Stimulated activated effector memory CD8-positive, alpha-beta T cell treated with anti-CD3 and anti-CD28 coated beads, Interleukin-12 subunit alpha, Interleukin-12 subunit beta, amount 100 ng/mL, for 72 hours (primary cell): ENCODE data around the gene ELF5.

ENCODE experiments used
- ATAC-seq: fragments of 150-1000 bp; cut with Tn5 transposase; 2 replicates; pipeline ENCODE4 v1.10.0; 2021
- DNase-seq, 2 donors: peaks; one replicate each; pipeline ENCODE4 v3.0.0; 2021 to 2022; ENCODE audit warnings: low spot score in 2 of 2
- H3K27ac Mint-ChIP-seq: one replicate; pipeline ENCODE4 v1.8.0; 2022; ENCODE audit warnings: mild to moderate bottlenecking, mixed read lengths
- H3K36me3 Mint-ChIP-seq: one replicate; pipeline ENCODE4 v1.8.0; 2022; ENCODE audit warnings: mild to moderate bottlenecking, mixed read lengths
- H3K4me1 Mint-ChIP-seq: one replicate; pipeline ENCODE4 v1.8.0; 2022; ENCODE audit warnings: mixed read lengths
- H3K4me3 Mint-ChIP-seq: one replicate; pipeline ENCODE4 v1.8.0; 2022; ENCODE audit warnings: mild to moderate bottlenecking, mixed read lengths
- H3K9me3 Mint-ChIP-seq: one replicate; pipeline ENCODE4 v1.8.0; 2022; ENCODE audit warnings: mixed read lengths

Gene ELF5

DNA sequence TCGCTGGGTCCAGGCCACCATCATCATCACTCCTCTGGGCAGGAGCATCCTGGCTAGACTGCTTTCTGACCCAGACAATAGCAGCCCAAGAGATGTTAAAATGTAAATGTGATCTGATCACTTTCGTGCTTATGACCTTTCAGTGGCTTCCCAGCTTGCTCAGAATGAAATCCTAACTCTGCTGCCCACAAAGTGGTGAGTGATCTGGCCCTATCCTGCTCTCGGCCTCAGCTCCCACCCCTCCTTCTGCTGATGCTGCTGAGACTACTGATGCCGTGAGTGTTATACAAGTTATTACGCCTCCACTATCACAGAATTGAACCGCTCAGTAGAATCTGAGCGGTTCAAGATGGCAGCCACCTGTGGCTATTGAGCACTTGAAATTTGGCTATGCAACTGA lies 26.2 kb downstream of the ELF5 start:
- Mint-ChIP-seq H3K4me3 (no peak overlapping the region), H3K27ac (no peak overlapping the region), H3K4me1 (no peaks in the 10 kb centered on the region), H3K9me3 (no peaks in the 10 kb centered on the region), H3K36me3 (no peaks in the 10 kb centered on the region)
- ATAC-seq (peak; percentile 74), DNase-seq (no peak)

DNA sequence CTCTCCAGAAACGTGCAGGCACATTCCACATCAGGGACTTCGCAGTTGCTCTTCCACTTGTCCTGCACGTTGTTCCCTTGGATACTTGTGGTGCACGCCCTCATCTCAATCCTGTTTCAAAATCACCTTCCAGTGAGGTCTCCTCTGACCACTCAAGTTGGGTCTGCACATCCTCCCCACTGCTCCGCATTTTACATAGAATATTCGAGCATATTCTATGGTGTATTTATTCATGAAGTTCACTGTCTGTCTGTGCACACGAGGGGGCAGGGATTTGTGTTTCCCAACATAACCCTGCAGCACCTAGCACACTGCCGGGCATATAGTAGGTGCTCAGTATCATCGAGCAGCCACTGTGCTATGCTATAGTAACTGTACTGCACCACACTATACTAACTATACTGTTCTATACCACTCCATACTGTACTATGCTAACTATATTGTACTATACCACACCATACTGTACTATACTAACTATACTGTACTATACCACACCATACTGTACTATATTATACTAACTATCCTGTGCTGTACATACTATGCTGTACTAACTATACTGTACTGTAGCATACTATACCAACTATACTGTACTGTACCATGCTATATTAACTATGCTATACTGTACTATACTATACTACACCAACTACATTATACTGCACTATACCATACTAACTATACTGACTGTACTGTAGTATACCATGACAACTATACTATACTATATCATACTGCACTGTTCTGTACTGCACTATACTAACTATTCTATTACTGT lies 30.3 kb downstream of the ELF5 start:
- peak; percentile 42 for ATAC-seq
- no peak overlapping the region for H3K4me3 Mint-ChIP-seq
- no peaks in the 10 kb centered on the region for H3K9me3 Mint-ChIP-seq
- H3K27ac Mint-ChIP-seq = no peak overlapping the region
- no peak for DNase-seq
- H3K36me3 Mint-ChIP-seq = no peaks in the 10 kb centered on the region
- H3K4me1 Mint-ChIP-seq = no peaks in the 10 kb centered on the region

DNA sequence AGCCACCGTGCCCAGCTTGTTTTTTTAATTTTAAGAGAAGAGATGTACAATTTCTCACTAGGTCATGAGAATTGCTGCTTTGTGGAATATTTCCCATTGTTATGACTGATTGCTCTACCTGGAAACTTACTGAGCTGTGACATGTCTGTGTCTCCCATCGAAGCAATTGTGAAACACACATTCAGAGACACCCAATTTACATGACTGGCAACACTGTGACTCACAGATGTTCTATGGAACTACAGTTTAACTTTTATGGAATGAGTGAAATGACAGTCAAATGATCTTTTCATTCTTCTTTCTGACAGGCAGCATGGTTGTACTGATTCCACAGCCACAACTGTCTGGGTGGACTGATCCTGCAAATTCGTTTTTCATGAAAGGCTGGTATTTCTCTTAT lies 32.3 kb downstream of the ELF5 start:
- DNase-seq (no peak), ATAC-seq (no peak)
- Mint-ChIP-seq H3K9me3 (no peaks in the 10 kb centered on the region), H3K36me3 (no peaks in the 10 kb centered on the region), H3K4me1 (no peaks in the 10 kb centered on the region), H3K27ac (no peak overlapping the region), H3K4me3 (no peak overlapping the region)

DNA sequence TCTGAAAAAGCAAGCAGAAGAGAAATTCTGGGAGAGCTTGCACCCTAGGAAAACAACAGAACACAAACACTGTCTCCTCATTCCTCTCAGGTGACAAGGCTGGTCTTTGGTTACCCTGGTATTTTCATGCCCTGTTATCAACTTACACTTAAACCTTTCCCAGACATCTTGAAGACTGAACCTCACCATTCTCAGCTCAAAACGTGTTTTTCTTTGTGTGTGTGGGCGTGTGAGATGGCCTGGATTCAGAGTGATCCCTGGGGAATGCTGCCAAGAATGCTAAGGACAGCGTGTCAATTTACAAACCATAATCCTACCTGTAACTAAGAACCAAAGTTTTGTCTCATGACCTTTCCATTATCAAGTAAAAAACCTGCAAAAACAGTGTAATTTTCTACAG lies 33.3 kb downstream of the ELF5 start:
- no peaks in the 10 kb centered on the region for H3K36me3 Mint-ChIP-seq
- DNase-seq (no peak), ATAC-seq (no peak)
- no peak overlapping the region for H3K27ac Mint-ChIP-seq
- no peak overlapping the region for H3K4me3 Mint-ChIP-seq
- no peaks in the 10 kb centered on the region for H3K9me3 Mint-ChIP-seq
- no peaks in the 10 kb centered on the region for H3K4me1 Mint-ChIP-seq

DNA sequence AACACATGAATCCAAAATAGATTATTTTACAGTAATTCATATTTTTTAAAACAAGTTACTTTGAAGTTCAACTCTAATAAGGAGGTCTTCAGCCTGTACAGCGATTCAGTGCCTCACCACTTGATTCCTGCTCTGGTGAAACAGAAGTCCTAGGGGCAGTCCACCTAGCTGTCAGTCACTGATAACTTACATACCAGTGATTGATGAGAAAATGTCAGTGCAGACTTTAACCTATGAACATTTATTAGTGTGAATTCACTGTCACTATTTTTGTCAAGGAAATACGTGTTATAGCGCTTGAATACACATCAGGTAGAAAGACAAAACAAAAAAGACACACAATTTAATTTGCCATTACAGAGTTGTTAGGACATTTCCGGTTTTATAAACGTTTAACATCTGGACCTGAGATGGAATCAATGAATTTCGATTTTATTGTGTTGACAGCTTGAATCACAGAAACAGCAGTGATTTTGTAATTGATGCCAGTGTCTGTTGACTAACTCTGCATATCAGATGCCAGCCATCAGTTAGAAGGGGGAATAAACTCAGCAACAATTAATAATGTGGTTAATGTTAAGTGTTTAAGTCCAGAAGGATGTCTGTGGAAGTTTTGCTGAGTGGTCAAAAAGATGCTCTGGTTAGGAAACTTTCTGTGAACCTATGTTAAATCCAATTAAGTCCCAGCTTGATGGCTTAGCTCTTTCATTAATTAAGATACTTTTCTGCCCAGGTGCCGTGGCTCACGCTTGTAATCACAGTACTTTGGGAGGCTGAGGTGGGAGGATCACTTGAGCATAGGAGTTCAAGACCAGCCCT lies 34.5 kb downstream of the ELF5 start:
- Mint-ChIP-seq H3K36me3 (no peaks in the 10 kb centered on the region), H3K4me1 (no peaks in the 10 kb centered on the region), H3K4me3 (no peak overlapping the region), H3K9me3 (no peaks in the 10 kb centered on the region), H3K27ac (no peak overlapping the region)
- DNase-seq (no peak), ATAC-seq (no peak)

DNA sequence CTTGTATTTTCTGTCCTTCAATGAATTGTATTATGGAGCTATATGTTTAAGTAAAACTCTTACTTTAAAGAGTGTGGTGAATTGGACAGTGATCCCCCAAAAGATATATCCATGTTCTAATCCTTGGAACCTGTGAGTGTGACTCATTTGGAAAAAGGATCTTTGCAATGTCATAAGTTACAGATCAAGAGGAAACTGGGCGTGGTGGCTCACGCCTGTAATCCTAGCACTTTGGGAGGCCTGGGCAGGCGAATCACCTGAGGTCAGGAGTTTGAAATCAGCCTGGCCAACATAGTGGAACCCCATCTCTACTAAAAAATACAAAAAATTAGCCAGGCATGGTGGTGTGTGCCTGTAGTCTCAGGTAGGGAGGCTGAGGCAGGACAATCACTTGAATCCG lies 36.7 kb downstream of the ELF5 start:
- Mint-ChIP-seq H3K9me3 (no peaks in the 10 kb centered on the region), H3K27ac (no peak overlapping the region)
- DNase-seq = no peak

DNA sequence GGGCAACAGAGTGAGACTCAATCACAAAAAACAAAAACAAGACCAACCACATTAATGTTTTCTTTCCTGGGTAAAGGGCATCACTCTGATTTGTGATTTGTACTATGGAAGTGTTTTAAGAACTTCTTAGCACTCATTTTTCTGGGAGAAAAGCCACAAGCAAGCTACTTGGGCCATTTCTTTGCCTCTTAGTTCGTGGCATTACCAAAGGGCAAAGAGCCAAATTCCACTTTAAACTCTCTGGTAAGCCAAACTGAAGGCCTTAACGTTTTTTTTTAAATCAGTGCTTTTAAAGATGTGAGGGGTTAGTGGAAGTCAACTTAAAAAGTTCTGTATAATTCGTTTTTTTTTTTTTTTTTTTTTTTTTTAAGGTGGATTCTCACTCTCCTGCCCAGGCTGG lies 37.9 kb downstream of the ELF5 start:
- Mint-ChIP-seq H3K4me3 (no peak overlapping the region), H3K4me1 (no peaks in the 10 kb centered on the region), H3K27ac (no peak overlapping the region), H3K36me3 (peaks cover 23% of the 10 kb centered on the region), H3K9me3 (no peaks in the 10 kb centered on the region)
- DNase-seq (no peak), ATAC-seq (no peak)

More for the DNA sequence above, 36.7 kb downstream of the ELF5 start:
- no peak for ATAC-seq
- peaks cover 11% of the 10 kb centered on the region for H3K36me3 Mint-ChIP-seq
- no peak overlapping the region for H3K4me3 Mint-ChIP-seq
- H3K4me1 Mint-ChIP-seq = no peaks in the 10 kb centered on the region

DNA sequence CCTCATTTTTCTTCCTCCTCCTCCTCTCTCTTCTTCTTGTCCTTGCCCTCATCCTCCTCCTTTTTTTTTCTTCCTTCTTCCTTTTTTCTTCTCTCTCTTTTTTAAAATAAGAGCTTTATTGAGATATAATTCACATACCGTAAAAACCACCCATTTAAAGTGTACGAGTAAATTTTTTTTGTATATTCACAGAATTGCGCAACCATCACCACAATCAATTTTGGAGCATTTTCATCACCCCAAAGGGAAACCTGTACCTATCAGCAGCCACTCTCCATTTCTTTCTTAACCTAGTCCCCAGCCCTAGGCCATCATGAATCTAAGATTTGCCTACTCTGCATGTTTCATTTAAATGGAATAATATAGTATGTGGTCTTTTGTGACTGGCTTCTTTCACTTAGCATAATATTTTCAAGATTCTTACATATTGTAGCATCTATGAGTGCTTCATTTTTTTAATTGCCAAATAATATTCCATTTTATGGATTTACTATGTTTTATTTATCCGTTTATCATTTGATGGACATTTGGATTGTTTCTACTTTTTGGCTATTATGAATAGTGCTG lies 39.9 kb downstream of the ELF5 start:
- Mint-ChIP-seq H3K36me3 (peaks cover 30% of the 10 kb centered on the region), H3K4me1 (no peaks in the 10 kb centered on the region), H3K9me3 (no peaks in the 10 kb centered on the region), H3K27ac (no peak overlapping the region), H3K4me3 (no peak overlapping the region)
- ATAC-seq = no peak
- no peak for DNase-seq

DNA sequence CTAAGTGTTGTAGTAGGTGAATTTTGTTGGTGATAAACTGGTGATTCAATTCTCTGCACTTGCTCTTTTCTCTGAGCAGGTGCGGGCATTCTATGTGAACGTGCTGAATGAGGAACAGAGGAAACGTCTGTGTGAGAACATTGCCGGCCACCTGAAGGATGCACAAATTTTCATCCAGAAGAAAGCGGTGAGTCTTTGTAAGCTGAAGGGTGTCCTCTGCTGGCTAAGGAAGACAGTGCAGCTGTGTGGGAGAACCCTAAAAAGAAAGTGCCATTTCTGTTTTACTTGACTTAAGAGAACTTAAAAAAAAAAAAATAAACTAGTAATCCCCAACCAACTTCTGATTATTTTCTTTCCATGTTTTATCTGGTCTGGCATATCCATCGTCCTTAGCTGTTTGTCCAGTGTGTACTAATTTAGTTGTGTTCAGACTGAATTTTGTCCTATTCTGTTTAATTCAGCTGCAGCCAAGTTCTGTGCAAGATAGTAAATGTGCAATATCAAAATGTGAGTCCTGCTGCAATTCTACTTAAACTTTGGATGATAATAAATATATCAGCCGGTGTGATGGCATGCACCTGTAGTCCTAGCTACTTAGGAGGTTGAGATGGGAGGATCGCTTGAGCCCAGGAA lies 45.3 kb downstream of the ELF5 start:
- peaks cover 60% of the 10 kb centered on the region for H3K36me3 Mint-ChIP-seq
- ATAC-seq = no peak
- no peak overlapping the region for H3K4me3 Mint-ChIP-seq
- peak in 1 of 2 donors; percentile 61 for DNase-seq
- no peak overlapping the region for H3K27ac Mint-ChIP-seq
- H3K9me3 Mint-ChIP-seq = peaks cover 5% of the 10 kb centered on the region
- no peaks in the 10 kb centered on the region for H3K4me1 Mint-ChIP-seq

DNA sequence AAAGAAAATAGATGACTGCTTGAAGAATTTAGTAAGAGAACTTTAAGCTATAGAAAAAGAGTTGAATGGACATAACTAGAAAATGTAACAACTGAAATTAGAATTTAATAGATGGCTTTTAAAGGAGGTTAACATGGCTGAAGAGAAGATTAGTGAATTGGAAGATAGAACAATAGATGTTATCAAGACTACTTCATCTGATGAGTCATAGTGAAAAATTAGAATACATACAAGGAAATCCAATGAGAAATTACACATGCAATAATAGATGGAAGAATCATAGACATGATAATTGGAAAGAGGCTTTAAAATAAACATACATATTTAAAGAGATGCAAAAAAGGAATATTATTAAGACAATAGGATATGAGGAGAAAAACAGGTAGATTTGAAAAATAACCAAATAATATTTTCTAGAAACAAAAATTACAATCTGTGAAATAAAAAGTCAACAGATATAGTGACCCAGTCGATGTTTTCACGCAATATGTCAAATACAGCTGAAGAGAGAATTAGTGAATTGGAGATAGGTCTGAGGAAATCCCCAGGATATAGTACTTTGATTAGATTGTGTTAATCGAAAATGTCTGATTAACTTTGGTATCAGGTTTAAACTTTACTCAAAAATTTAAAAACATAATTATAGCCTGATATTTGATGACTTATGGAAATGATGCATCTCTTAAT lies 46.6 kb downstream of the ELF5 start:
- DNase-seq (no peak), ATAC-seq (no peak)
- H3K9me3 Mint-ChIP-seq = peaks cover 5% of the 10 kb centered on the region
- peaks cover 63% of the 10 kb centered on the region for H3K36me3 Mint-ChIP-seq
- H3K27ac Mint-ChIP-seq = no peak overlapping the region
- H3K4me3 Mint-ChIP-seq = no peak overlapping the region
- H3K4me1 Mint-ChIP-seq = no peaks in the 10 kb centered on the region

DNA sequence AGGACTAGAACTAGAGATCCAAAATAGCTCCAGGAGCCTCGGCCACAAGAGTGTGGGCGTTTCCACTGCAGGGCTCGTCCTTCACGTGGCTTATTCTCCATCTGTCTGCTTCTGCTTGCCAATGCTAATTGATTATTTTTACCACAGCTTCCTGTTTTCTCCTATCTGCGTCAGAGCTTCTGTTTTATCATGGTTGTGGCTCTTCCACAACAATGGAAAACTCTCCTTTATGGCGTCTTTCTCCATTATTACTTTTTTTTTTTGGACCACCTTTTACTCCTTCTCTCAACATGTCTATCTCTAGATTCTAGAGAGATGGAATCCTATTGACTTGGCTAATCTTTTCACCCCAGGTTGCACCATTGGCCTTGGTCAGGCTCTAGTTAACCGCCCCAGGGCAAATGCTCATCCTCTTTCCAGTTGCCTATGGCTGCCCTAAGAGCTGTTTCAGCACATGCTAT lies 49.0 kb downstream of the ELF5 start:
- Mint-ChIP-seq H3K36me3 (peaks cover 58% of the 10 kb centered on the region), H3K9me3 (peaks cover 5% of the 10 kb centered on the region), H3K4me3 (no peak overlapping the region), H3K27ac (no peak overlapping the region), H3K4me1 (no peaks in the 10 kb centered on the region)
- DNase-seq = no peak
- no peak for ATAC-seq

DNA sequence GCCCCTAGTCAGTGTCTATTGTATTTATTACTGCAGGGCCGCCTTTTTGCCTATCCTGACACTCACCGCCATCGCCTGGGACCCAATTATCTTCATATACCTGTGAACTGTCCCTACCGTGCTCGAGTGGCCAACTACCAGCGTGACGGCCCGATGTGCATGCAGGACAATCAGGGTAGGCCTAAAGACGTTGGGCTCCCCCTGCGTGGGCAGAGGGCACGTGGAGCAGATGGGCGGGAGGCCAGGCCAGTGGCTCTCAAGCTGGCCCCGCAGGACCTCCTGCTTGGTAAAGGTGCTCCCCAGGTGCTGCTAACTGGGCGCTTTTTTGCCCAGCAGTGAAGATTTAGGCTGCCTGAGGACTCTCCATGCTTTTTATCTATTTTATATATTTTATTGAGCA lies 52.4 kb downstream of the ELF5 start:
- Mint-ChIP-seq H3K4me3 (no peak overlapping the region), H3K9me3 (no peaks in the 10 kb centered on the region), H3K4me1 (no peaks in the 10 kb centered on the region), H3K36me3 (peaks cover 69% of the 10 kb centered on the region), H3K27ac (no peak overlapping the region)
- no peak for ATAC-seq
- DNase-seq = no peak

DNA sequence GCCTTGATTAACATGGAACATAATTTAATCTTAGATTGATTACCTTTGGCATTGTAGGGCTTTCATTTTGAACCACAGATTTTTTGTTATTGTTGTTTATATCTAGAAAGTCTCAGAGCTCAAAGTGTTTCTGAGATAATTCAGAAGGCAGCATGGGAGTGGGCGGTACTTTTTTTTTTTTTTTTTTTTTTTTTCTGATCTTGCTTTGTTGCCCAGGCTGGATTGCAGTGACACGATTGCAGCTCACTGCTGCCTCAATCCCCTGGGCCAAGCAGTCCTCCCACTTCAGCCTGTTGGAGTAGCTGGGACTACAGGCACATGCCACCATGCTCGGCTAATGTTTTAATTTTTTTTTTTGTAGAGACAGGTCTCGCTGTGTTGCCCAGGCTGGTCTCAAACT lies 53.3 kb downstream of the ELF5 start:
- no peaks in the 10 kb centered on the region for H3K9me3 Mint-ChIP-seq
- no peak for DNase-seq
- no peaks in the 10 kb centered on the region for H3K4me1 Mint-ChIP-seq
- no peak overlapping the region for H3K27ac Mint-ChIP-seq
- no peak for ATAC-seq
- H3K4me3 Mint-ChIP-seq = no peak overlapping the region
- peaks cover 79% of the 10 kb centered on the region for H3K36me3 Mint-ChIP-seq

DNA sequence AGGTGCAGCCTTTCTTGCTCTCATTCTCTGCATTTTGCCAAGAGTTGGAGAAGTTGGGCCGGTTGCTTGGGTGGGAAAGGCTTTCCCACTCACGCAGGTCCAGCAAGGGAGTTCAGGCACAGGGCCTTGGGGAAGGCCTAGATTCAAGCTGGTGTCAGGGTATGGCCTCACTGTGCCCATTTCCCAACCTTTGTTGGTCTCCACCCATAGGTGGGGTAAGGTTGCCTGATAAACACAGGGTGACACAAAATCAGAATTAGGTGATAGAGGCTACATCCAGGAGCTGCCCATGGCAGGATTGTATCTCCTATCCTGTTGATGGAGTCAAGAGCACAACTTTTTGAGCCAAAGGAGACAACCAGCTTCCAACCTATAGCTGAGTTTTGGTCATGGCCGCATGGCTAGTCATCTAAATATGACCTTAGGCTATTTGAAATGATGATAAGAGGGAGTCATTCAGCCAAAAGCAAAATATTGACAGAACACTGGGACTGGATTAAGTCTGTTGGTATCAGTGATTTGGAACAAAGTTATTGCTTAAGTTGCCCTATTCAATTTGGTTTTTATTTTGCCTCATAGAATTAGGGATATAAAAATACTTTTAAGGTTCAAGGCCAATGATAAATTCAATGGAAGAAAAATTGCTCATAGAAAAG lies 54.0 kb downstream of the ELF5 start:
- Mint-ChIP-seq H3K4me3 (no peak overlapping the region), H3K4me1 (no peaks in the 10 kb centered on the region), H3K9me3 (no peaks in the 10 kb centered on the region), H3K36me3 (peaks cover 79% of the 10 kb centered on the region), H3K27ac (no peak overlapping the region)
- no peak for ATAC-seq
- no peak for DNase-seq
